Neural progenitor cell (in vitro differentiated cells): ENCODE data around the gene MRC1. TPM values are rescaled to one million over a fixed set of nuclear protein-coding genes. Genes with fewer than 3 reads are reported as not detected.

Experiments used
- DNase-seq: peaks from one replicate; pipeline ENCODE4 v3.0.0-alpha.2; 2016; ENCODE audit warnings: low spot score
- H2AFZ ChIP-seq: fragments of 200-600 bp; sonication (generic); replicated peaks from 2 replicates; pipeline ENCODE4 v1.6.1; 2016; ENCODE audit warnings: antibody characterized with exemption
- H3F3A ChIP-seq: fragments of 200-600 bp; sonication (generic); 2 replicates; pipeline ENCODE4 v1.6.1; 2016; ENCODE audit warnings: antibody characterized with exemption, low read depth
- H3K27ac ChIP-seq: fragments of 200-600 bp; sonication (generic); 2 replicates; pipeline ENCODE4 v1.5.1; 2016; ENCODE audit warnings: mild to moderate bottlenecking
- H3K27me3 ChIP-seq: fragments of 200-600 bp; sonication (generic); 2 replicates; pipeline ENCODE4 v1.6.1; 2016; ENCODE audit warnings: mild to moderate bottlenecking, moderate library complexity
- H3K36me3 ChIP-seq: fragments of 200-600 bp; sonication (generic); 2 replicates; pipeline ENCODE4 v1.5.1; 2016
- H3K4me1 ChIP-seq: fragments of 200-600 bp; sonication (generic); 2 replicates; pipeline ENCODE4 v1.6.1; 2016; ENCODE audit warnings: mixed run types
- H3K4me2 ChIP-seq: fragments of 200-600 bp; sonication (generic); 2 replicates; pipeline ENCODE4 v1.6.1; 2016
- H3K4me3 ChIP-seq: fragments of 200-600 bp; sonication (generic); 2 replicates; pipeline ENCODE4 v1.5.1; 2016
- H3K79me2 ChIP-seq: fragments of 200-600 bp; sonication (generic); 2 replicates; pipeline ENCODE4 v1.6.1; 2016; ENCODE audit warnings: low read depth
- H3K9ac ChIP-seq: fragments of 200-600 bp; sonication (generic); 2 replicates; pipeline ENCODE4 v1.6.1; 2016
- H3K9me3 ChIP-seq: fragments of 200-600 bp; sonication (generic); 2 replicates; pipeline ENCODE4 v1.5.1; 2016; ENCODE audit warnings: low read depth
- H4K20me1 ChIP-seq: fragments of 200-600 bp; sonication (generic); 2 replicates; pipeline ENCODE4 v1.6.1; 2016; ENCODE audit warnings: low read depth
- H3K27ac Mint-ChIP-seq: 3 replicates; pipeline ENCODE4 v1.8.0; 2021; ENCODE audit warnings: mixed read lengths
- H3K27me3 Mint-ChIP-seq: 2 replicates; pipeline ENCODE4 v1.8.0; 2022; ENCODE audit warnings: low read depth, mild to moderate bottlenecking, inconsistent platforms, moderate library complexity, mixed read lengths; ENCODE audit not compliant: insufficient read depth
- H3K36me3 Mint-ChIP-seq: 3 replicates; pipeline ENCODE4 v1.8.0; 2021; ENCODE audit warnings: mixed read lengths
- H3K4me1 Mint-ChIP-seq: 3 replicates; pipeline ENCODE4 v1.8.0; 2021; ENCODE audit warnings: mixed read lengths
- H3K4me3 Mint-ChIP-seq: 3 replicates; pipeline ENCODE4 v1.8.0; 2021; ENCODE audit warnings: mild to moderate bottlenecking, moderate library complexity, mixed read lengths
- H3K9me3 Mint-ChIP-seq: 3 replicates; pipeline ENCODE4 v1.8.0; 2020; ENCODE audit warnings: mixed read lengths
- EZH2 ChIP-seq: fragments of 200-600 bp; sonication (generic); IDR thresholded peaks from 2 replicates; pipeline ENCODE4 v1.6.1; 2017; ENCODE audit warnings: antibody characterized with exemption, mild to moderate bottlenecking, moderate library complexity
- EZH2phosphoT487 ChIP-seq: fragments of 200-600 bp; sonication (generic); IDR thresholded peaks from 2 replicates; pipeline ENCODE4 v1.6.1; 2017; ENCODE audit warnings: antibody characterized with exemption
- total RNA-seq: library from RNA; depleted of rRNA; stranded (reverse); fragments of >200 nt; gene quantifications from 2 replicates; pipeline ENCODE4 v1.2.3, GENCODE V29; 2015; ENCODE audit warnings: low replicate concordance
- TF ChIP-seq, protein P1 (sequence below): fragments of 200-600 bp; sonication (generic); IDR thresholded peaks from 2 replicates; pipeline ENCODE4 v1.5.1; 2017; ENCODE audit warnings: antibody characterized with exemption, mild to moderate bottlenecking

Gene MRC1
- total RNA-seq, 1 donor from 2014 or later = not detected

DNA sequence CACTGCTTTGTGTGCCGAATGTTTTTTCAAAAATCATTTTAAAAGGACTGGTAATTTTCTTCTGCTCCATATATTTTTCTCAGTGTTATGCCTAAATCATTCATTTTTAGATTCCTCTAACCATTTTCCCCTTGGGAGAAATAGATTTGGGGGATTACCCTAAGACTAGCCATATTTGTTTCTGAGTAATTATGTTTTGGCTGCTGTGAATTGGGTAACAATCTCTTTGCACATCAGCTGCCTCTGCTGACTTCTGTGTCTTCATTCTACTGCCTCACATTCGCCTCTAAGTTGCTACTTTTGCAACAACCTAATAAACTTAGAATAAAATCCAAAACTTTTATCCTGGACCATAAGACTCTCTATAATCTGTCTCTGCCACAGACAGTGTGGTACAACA lies 18.5 kb upstream of the MRC1 start:
- no peak overlapping the region for H2AFZ ChIP-seq
- no peak overlapping the region for H3K4me3 Mint-ChIP-seq
- H3K27ac ChIP-seq = no peak overlapping the region
- H4K20me1 ChIP-seq = no peaks in the 10 kb centered on the region
- no peak for DNase-seq
- peaks cover 3% of the 10 kb centered on the region for H3K27me3 Mint-ChIP-seq
- H3F3A ChIP-seq = no peaks in the 10 kb centered on the region
- peaks cover 15% of the 10 kb centered on the region for H3K4me1 Mint-ChIP-seq
- no peaks in the 10 kb centered on the region for H3K4me1 ChIP-seq
- no peak overlapping the region for H3K4me3 ChIP-seq
- no peaks in the 10 kb centered on the region for H3K36me3 Mint-ChIP-seq
- H3K36me3 ChIP-seq = no peaks in the 10 kb centered on the region
- H3K9ac ChIP-seq = no peak overlapping the region
- H3K9me3 Mint-ChIP-seq = no peaks in the 10 kb centered on the region
- H3K79me2 ChIP-seq = no peaks in the 10 kb centered on the region
- no peak overlapping the region for H3K4me2 ChIP-seq
- no peak overlapping the region for H3K27ac Mint-ChIP-seq
- H3K9me3 ChIP-seq = no peaks in the 10 kb centered on the region
- TF ChIP-seq EZH2 (no peak), EZH2phosphoT487 (no peak)
- TF ChIP-seq, protein P1, sequence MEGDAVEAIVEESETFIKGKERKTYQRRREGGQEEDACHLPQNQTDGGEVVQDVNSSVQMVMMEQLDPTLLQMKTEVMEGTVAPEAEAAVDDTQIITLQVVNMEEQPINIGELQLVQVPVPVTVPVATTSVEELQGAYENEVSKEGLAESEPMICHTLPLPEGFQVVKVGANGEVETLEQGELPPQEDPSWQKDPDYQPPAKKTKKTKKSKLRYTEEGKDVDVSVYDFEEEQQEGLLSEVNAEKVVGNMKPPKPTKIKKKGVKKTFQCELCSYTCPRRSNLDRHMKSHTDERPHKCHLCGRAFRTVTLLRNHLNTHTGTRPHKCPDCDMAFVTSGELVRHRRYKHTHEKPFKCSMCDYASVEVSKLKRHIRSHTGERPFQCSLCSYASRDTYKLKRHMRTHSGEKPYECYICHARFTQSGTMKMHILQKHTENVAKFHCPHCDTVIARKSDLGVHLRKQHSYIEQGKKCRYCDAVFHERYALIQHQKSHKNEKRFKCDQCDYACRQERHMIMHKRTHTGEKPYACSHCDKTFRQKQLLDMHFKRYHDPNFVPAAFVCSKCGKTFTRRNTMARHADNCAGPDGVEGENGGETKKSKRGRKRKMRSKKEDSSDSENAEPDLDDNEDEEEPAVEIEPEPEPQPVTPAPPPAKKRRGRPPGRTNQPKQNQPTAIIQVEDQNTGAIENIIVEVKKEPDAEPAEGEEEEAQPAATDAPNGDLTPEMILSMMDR = no peak
- no peaks in the 10 kb centered on the region for H3K27me3 ChIP-seq

DNA sequence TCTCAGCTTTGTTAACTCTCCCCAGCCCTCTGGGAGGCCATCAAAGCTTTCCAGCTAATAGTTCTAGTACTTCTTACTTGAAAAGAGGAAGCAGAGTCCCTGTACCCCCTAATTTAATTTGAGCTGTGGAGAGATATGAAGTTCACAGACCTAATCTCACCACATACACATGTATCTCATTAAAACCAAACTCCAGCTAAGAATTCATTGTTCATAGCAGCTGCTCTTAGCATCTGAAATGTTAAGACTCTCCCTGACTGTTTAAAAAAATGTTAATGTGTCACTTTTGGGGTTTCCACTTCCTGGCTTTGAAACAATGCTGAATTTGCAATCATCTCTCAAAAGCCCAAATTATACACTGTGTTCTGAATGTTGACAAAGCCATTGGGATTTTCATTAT lies 16.2 kb upstream of the MRC1 start:
- no peaks in the 10 kb centered on the region for H3K79me2 ChIP-seq
- Mint-ChIP-seq H3K27ac (no peak overlapping the region), H3K36me3 (no peaks in the 10 kb centered on the region), H3K4me1 (peaks cover 4% of the 10 kb centered on the region), H3K27me3 (peaks cover 2% of the 10 kb centered on the region), H3K9me3 (peaks cover 7% of the 10 kb centered on the region), H3K4me3 (no peak overlapping the region)
- no peak overlapping the region for H3K4me3 ChIP-seq
- H3K4me2 ChIP-seq = no peak overlapping the region
- H3K27ac ChIP-seq = no peak overlapping the region
- H3K4me1 ChIP-seq = no peaks in the 10 kb centered on the region
- no peaks in the 10 kb centered on the region for H3F3A ChIP-seq
- H3K27me3 ChIP-seq = no peaks in the 10 kb centered on the region
- no peaks in the 10 kb centered on the region for H4K20me1 ChIP-seq
- H3K36me3 ChIP-seq = no peaks in the 10 kb centered on the region
- H3K9me3 ChIP-seq = no peaks in the 10 kb centered on the region
- DNase-seq = no peak
- TF ChIP-seq, protein P1 = no peak
- TF ChIP-seq EZH2 (no peak), EZH2phosphoT487 (no peak)
- no peak overlapping the region for H3K9ac ChIP-seq
- peak overlapping the region; percentile 60 for H2AFZ ChIP-seq

DNA sequence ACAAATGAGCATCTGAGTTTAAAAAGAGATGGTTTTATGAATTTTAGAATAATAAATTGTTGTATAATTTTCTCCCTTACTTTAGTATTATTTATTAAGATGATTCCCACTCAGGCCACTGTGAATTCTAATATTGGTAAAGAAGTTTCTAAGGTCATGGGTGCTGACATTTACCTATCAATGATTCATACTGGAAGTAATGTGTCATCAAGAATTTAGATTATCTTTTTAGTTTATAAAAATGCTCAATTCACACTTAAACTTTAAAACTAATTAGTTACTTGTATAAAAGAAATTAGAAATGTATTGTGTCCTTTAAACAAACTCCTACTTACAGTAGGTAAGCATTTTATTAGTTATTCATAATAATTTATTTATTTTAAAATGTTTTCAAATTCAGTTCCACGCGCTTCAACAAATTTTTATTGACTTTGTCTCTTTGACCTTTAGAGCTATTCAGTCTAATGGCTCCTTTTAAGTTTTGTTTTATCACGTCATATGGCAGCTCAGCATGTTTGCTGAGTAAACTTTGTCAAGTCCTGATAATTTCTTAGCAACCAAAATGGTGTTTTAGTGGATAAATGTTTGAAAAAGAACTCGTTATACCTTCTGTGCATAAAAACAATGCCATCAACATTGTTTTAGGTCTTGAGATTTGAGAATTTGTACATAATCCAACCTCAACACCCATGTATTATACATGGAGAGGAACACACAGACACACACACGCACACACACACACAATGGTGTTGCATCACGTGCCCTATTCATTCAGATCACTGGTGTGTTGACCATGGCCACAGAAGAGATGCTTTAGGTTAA lies 15.1 kb upstream of the MRC1 start:
- no peak for DNase-seq
- Histone ChIP-seq H3K9ac (no peak overlapping the region), H3F3A (no peaks in the 10 kb centered on the region), H3K27ac (no peak overlapping the region), H3K4me1 (no peaks in the 10 kb centered on the region), H2AFZ (no peak overlapping the region), H4K20me1 (no peaks in the 10 kb centered on the region), H3K27me3 (no peaks in the 10 kb centered on the region), H3K4me2 (no peak overlapping the region), H3K4me3 (no peak overlapping the region), H3K79me2 (no peaks in the 10 kb centered on the region), H3K9me3 (no peaks in the 10 kb centered on the region), H3K36me3 (no peaks in the 10 kb centered on the region)
- H3K9me3 Mint-ChIP-seq = peaks cover 7% of the 10 kb centered on the region
- TF ChIP-seq EZH2phosphoT487 = no peak
- no peak overlapping the region for H3K4me3 Mint-ChIP-seq
- peaks cover 2% of the 10 kb centered on the region for H3K27me3 Mint-ChIP-seq
- no peaks in the 10 kb centered on the region for H3K36me3 Mint-ChIP-seq
- H3K27ac Mint-ChIP-seq = no peak overlapping the region
- no peaks in the 10 kb centered on the region for H3K4me1 Mint-ChIP-seq

DNA sequence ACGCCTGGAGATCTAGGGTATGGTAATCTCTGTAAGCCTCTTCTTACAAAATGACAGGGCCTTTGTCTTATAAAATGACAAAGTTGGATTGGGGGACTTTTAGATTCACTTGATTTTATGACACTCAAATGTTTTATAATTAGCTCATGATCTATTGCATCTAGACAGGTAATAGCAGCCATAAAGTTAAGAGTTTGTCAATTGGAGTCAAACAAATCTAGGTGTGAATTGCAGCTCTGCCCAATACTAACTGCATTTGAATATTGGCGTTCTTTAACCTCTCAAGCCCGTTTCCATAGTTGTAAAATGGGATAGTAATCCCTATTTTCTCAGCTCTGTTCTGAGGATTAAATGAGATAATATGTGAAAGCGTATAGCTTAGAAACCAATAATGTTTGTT lies 14.1 kb upstream of the MRC1 start:
- no peak overlapping the region for H3K4me3 ChIP-seq
- no peak overlapping the region for H3K4me2 ChIP-seq
- Mint-ChIP-seq H3K4me3 (no peak overlapping the region), H3K36me3 (no peaks in the 10 kb centered on the region), H3K27ac (no peak overlapping the region), H3K27me3 (peaks cover 2% of the 10 kb centered on the region), H3K9me3 (peaks cover 7% of the 10 kb centered on the region), H3K4me1 (no peaks in the 10 kb centered on the region)
- no peaks in the 10 kb centered on the region for H3K79me2 ChIP-seq
- no peaks in the 10 kb centered on the region for H4K20me1 ChIP-seq
- H2AFZ ChIP-seq = no peak overlapping the region
- no peak overlapping the region for H3K9ac ChIP-seq
- H3F3A ChIP-seq = no peaks in the 10 kb centered on the region
- no peaks in the 10 kb centered on the region for H3K27me3 ChIP-seq
- H3K4me1 ChIP-seq = no peaks in the 10 kb centered on the region
- no peak overlapping the region for H3K27ac ChIP-seq
- TF ChIP-seq, protein P1 = no peak
- TF ChIP-seq EZH2 (no peak), EZH2phosphoT487 (no peak)
- H3K9me3 ChIP-seq = no peaks in the 10 kb centered on the region
- no peak for DNase-seq
- H3K36me3 ChIP-seq = no peaks in the 10 kb centered on the region
